Tibial nerve (tissue), 4 donors: ENCODE data around the gene ACAT2.
A peak's percentile ranks its signal among the peaks of the same experiment; 100 is the strongest.

Experiments used
- EP300 ChIP-seq, 2 donors: sonication (generic); formaldehyde crosslinking; IDR thresholded peaks; one replicate each; pipeline ENCODE4 v1.6.1; 2017; ENCODE audit warnings: antibody characterized with exemption in 2 of 2, mild to moderate bottlenecking in 1 of 2
- TF ChIP-seq, protein P1 (sequence below), 5 experiments: fragments of 200-600 bp in 3 of 5; fragments of 450-650 bp in 2 of 5; sonication (generic) in 3 of 5; IDR thresholded peaks; one replicate each; pipeline ENCODE4 v1.5.1; 2016 to 2019; ENCODE audit warnings: antibody characterized with exemption in 5 of 5, mild to moderate bottlenecking in 3 of 5, moderate library complexity in 2 of 5

DNA sequence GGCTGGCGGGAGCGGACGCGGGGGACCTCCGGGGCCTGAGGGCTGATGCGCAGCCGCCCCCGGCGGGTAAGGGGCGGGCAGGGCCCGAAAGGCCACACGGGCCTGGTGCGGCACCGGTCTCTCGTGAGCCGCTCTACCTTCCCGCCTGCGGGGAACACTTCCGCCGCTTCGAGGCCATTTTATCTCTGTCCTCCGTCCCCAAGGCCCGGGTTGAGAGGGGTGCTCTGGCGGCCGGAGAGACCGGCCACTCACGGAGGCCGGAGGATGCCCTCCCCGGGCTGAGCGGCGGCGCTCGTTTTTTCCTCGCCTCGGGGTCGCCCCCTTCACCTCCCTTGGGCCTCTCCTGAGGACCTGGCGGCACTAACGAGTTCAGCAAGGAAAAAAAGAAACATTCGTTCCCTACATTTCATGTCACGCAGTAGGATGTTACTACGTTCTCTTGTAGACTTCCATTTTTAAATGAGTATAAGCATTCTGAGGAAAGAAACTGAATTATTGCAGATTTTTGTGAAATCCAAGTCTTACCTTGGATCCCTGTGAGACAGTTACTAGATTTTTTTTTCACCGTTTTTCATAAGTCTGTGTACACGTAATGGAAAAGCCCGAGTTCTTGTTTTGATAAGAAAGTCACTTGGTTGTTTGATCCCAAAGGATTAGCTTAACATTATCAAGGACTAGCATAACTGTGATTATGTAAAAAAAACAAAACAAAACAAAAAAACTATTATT, 34.0 kb upstream of the ACAT2 start:
- TF ChIP-seq EP300 (IDR thresholded peaks at IDR 0.05): peak in 1 of 2 donors; percentile 21
- TF ChIP-seq, protein P1, sequence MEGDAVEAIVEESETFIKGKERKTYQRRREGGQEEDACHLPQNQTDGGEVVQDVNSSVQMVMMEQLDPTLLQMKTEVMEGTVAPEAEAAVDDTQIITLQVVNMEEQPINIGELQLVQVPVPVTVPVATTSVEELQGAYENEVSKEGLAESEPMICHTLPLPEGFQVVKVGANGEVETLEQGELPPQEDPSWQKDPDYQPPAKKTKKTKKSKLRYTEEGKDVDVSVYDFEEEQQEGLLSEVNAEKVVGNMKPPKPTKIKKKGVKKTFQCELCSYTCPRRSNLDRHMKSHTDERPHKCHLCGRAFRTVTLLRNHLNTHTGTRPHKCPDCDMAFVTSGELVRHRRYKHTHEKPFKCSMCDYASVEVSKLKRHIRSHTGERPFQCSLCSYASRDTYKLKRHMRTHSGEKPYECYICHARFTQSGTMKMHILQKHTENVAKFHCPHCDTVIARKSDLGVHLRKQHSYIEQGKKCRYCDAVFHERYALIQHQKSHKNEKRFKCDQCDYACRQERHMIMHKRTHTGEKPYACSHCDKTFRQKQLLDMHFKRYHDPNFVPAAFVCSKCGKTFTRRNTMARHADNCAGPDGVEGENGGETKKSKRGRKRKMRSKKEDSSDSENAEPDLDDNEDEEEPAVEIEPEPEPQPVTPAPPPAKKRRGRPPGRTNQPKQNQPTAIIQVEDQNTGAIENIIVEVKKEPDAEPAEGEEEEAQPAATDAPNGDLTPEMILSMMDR (IDR thresholded peaks at IDR 0.05): no peak
